Measurements from ENCODE around the gene FBRS. TPM values are rescaled to one million over a fixed set of nuclear protein-coding genes. Genes with fewer than 3 reads are reported as not detected.
"Not testable (repeated sequence)": the region's sequence is repeated elsewhere in the genome, so short reads cannot be mapped to it uniquely, and the experiment has no call there.

Gene FBRS
- polyA plus RNA-seq, 12 donors: 24.5 to 99.6 (median 32.2) TPM; not detected in 1

DNA sequence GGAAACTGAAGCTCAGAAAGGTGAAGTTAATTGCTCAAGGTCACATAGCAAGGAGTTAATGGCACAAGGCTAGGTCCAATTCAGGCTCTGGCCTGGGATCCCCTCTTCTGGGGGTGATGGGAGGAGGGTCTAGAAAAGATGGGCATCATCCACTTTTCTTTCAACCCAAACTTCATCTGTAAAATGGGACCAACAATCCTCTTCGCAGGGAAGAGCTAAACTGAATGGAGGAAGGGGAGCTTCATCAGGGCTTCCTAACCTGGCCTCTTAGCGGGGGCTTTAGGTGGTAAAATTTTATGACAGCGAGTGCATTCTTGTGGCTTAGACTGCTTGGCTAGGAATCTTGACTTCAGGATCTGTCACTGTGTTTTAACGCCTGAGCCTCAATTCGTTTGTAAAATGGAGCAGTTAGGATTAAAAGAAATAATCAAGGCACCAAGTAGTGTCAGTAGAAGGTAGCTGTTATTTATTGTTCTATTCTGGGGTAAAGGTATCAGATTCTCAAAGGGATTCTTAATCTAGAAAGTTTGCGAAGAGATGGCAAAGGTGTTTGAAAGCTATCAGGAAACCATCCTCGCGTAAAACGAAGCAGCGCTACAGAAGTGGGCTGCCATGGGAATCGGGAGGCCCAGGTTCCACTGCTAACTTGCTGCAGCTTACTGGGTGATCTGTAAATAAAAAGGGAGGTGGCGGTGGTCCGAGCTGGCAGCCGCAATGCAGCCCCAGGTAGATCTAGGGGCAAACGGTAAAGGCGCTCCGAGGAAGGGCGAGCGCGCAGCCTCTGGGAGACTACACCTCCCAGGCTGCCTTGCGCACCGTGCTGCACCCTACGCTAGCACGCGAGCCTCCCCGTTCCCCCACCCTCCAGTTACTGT lies 39.3 kb downstream of the FBRS start:
- DNase-seq: no peak

GRCh38 chr16:30698139-30698815 lies 40.0 kb downstream of the FBRS start:
- peak; percentile 97 for DNase-seq

DNA sequence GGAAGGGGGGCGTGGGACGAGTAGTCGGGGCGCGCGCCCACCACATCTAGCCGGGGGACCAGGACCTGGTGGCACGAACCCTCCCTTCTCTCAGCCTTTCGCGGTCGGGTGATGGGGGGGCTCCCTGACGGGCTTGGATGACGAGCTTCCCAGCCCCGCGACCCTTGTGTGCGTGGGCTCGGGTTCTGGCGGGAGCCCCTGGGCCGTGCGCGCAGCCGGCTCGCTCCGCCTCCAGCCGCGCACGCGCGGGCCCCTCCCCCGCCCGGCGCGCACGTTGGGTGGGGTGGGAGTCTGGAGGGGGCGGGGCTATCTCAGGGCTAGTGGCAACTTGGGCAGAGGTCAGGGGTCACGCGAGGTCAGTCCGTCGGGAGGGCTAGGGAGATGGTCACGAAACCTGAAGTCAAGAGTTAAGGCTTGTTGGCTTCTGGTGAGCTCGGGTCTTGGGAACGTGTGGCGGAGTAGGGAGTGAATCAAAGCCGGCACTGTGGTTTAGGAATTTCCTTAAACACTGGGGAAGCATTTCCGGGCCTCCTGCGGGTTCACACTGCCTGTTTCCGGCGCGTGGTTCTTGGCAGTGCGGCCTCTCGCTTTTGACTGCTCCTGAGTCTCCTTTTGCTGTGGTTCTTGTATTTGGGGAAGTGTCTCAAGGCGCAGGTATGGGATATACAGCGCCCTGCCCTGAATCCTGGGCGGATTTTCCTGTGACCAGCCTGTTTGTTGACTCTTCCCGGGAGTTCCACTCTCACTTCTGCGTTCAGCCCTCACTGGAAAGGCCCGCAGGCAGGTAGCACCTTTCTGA lies 40.8 kb downstream of the FBRS start, which contains the start of gene SRCAP:
TSS of gene SRCAP (plus strand) at position 356 of the 799 bp plus-strand sequence. CDS start 1,654 bp downstream, outside the sequence.
- DNase-seq: peak; percentile 82

DNA sequence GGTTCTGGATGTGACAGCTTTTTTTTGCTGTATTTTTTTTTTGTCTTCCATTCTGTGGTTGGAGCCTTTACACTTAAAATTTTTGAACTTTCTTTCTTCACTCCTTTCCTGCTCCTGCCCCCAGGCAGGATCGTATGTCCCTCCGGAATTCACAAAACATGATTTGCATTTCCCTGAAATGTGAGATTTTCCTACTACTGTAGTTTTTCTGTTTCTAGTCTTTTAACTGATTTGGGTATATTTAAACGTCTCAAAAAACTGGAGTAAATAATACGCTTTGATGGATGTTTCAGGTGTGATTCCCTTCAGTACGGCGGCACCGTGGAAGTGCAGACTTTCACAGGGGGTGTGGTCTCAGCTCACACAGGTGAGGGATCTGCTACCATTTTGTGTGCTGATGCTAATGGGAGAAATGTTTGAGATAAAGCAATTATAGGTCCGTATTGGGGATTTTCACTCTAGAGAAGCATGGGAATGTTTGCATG lies 41.4 kb downstream of the FBRS start:
- no peak for DNase-seq

DNA sequence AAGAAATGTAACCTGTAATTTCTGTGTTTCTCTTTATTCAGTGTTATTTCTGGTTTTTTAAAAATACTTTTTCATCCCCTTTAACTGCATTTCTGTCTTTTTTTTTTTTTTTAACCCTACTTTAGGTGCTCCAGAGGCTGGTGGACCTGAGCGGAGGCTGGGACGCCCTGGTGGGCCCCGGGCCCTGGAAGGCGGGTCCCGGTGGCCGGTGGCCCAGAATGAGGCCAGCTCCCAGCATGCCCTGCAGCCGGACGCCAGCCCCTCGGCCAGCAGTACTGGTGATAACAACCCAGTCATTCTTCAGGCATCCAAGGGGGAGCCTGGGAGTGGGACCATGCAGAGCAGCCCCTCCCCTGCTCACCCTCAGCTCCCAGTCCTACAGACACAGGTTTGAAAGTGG lies 42.3 kb downstream of the FBRS start:
- DNase-seq: no peak

GRCh38 chr16:30700971-30701370 lies 42.7 kb downstream of the FBRS start:
- DNase-seq: no peak

GRCh38 chr16:30703071-30703470 lies 44.8 kb downstream of the FBRS start:
- not testable (repeated sequence) for DNase-seq

DNA sequence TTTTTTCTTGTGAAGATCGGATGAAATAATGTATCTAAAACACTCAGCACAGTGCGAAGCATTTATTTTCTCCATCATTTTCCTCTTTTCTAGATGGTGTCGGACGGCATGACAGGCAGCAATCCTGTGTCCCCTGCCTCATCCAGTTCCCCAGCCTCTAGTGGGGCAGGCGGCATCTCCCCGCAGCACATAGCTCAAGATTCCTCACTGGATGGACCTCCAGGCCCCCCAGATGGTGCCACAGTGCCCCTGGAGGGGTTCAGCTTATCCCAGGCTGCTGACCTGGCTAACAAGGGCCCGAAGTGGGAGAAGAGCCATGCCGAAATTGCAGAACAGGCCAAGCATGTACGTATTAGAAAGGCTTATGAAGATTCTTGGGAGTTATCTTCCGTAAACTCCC lies 45.7 kb downstream of the FBRS start:
- DNase-seq: no peak

DNA sequence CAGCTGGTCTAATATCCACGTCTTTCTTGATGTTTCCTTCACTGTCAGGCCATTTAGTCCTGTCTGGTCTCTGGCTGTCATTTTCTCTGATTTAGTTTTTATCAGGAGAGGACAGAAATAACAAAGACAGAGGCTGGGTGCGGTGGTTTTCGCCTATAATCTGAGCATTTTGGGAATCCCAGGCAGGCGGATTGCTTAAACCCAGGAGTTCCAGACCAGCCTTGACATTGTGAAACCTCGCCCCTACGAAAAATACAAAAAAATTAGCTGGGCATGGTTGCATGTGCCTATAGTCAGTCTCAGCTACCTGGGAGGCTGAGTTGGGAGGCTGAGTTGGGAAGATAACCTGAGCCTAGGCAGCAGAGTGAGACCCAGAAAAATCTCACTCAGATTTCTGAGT lies 47.8 kb downstream of the FBRS start:
- no peak for DNase-seq

DNA sequence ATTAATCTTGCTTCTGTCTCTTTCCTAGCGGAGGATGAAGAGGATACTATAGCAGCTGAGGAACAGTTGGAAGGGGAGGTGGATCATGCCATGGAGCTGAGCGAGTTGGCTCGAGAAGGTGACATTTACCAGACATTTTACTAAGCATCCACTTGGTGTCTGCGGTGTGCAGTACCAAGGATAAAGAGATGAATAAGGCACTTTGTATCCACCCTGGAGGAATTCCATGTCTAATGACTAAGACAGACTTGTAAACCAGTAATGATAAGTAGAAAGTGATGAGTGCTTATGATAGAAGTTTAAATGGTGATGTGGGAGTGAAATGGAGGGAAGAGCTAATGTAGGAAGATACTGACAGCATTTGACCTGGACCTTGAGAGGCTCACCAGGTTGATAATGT lies 52.7 kb downstream of the FBRS start:
- DNase-seq: no peak

DNA sequence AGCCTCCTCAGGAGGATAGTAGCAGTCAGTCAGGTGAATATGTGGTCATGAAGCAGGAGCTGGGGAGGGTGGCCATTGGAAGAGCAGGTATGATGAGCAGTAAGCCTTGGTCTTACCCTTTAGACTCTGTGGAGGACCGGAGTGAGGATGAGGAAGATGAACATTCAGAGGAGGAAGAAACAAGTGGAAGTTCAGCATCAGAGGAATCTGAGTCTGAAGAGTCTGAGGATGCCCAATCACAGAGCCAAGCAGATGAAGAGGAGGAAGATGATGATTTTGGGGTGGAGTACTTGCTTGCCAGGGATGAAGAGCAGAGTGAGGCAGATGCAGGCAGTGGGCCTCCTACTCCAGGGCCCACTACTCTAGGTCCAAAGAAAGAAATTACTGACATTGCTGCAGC lies 53.5 kb downstream of the FBRS start:
- no peak for DNase-seq

- no peak for DNase-seq
Measured at GRCh38 chr16:30715750-30716445, 57.7 kb downstream of the FBRS start.

GRCh38 chr16:30720086-30720485 lies 61.9 kb downstream of the FBRS start:
- DNase-seq: no peak

Other genes with a start within 250 kb of the FBRS start
- 10 to 100 TPM in 11 of 12 donors, not detected in 1; 20.0 to 42.3 (median 25.0) TPM for gene DCTPP1, start 228.4 kb upstream of the FBRS start, polyA plus RNA-seq (ENCODE audit: insufficient read length in 12 of 12)
- 10 to 100 TPM in 11 of 12 donors, not detected in 1; 12.6 to 32.9 (median 15.5) TPM for gene SEPHS2, start 212.6 kb upstream of the FBRS start, polyA plus RNA-seq (ENCODE audit: insufficient read length in 12 of 12)
- 10 to 100 TPM in 1 of 12 donors, 1 to 10 TPM in 9, not detected in 2; 1.2 to 11.1 (median 2.5) TPM for gene ITGAL, start 185.7 kb upstream of the FBRS start, polyA plus RNA-seq (ENCODE audit: insufficient read length in 12 of 12)
- gene ZNF768, start 131.9 kb upstream of the FBRS start, polyA plus RNA-seq (ENCODE audit: insufficient read length in 12 of 12): 10 to 100 TPM in 11 of 12 donors, not detected in 1; 19.9 to 32.9 (median 25.7) TPM
- gene ZNF747, start 123.6 kb upstream of the FBRS start, polyA plus RNA-seq (ENCODE audit: insufficient read length in 12 of 12): 1 to 10 TPM in 11 of 12 donors, not detected in 1; 5.6 to 7.8 (median 6.5) TPM
- gene ZNF764, start 100.1 kb upstream of the FBRS start, polyA plus RNA-seq (ENCODE audit: insufficient read length in 12 of 12): 10 to 100 TPM in 1 of 12 donors, 1 to 10 TPM in 10, not detected in 1; 5.4 to 10.2 (median 6.5) TPM
- 10 to 100 TPM in 4 of 12 donors, 1 to 10 TPM in 7, not detected in 1; 5.1 to 14.9 (median 8.7) TPM for gene ZNF688, start 86.7 kb upstream of the FBRS start, polyA plus RNA-seq (ENCODE audit: insufficient read length in 12 of 12)
- 10 to 100 TPM in 8 of 12 donors, 1 to 10 TPM in 3, not detected in 1; 8.3 to 21.1 (median 11.0) TPM for gene ZNF785, start 72.7 kb upstream of the FBRS start, polyA plus RNA-seq (ENCODE audit: insufficient read length in 12 of 12)
- 10 to 100 TPM in 1 of 12 donors, 1 to 10 TPM in 10, not detected in 1; 6.0 to 12.6 (median 7.5) TPM for gene ZNF689, start 48.0 kb upstream of the FBRS start, polyA plus RNA-seq (ENCODE audit: insufficient read length in 12 of 12)
- 10 to 100 TPM in 11 of 12 donors, not detected in 1; 17.1 to 42.4 (median 20.9) TPM for gene PRR14, start 7.5 kb upstream of the FBRS start, polyA plus RNA-seq (ENCODE audit: insufficient read length in 12 of 12)
- 10 to 100 TPM in 11 of 12 donors, not detected in 1; 18.5 to 46.5 (median 24.1) TPM for gene SRCAP, start 40.7 kb downstream of the FBRS start, polyA plus RNA-seq (ENCODE audit: insufficient read length in 12 of 12)
- 10 to 100 TPM in 8 of 12 donors, 1 to 10 TPM in 2, not detected in 2; 9.1 to 21.2 (median 11.3) TPM for gene PHKG2, start 90.0 kb downstream of the FBRS start, polyA plus RNA-seq (ENCODE audit: insufficient read length in 12 of 12)
- 1 to 10 TPM in 9 of 12 donors, under 1 TPM in 1, not detected in 2; 0.94 to 3.9 (median 2.0) TPM for gene CFAP119, start 103.6 kb downstream of the FBRS start, polyA plus RNA-seq (ENCODE audit: insufficient read length in 12 of 12)
- gene RNF40, start 103.9 kb downstream of the FBRS start, polyA plus RNA-seq (ENCODE audit: insufficient read length in 12 of 12): 10 to 100 TPM in 11 of 12 donors, not detected in 1; 44.1 to 72.2 (median 52.7) TPM
- gene ZNF629, start 128.8 kb downstream of the FBRS start, polyA plus RNA-seq (ENCODE audit: insufficient read length in 12 of 12): 10 to 100 TPM in 11 of 12 donors, not detected in 1; 11.7 to 15.9 (median 14.0) TPM
- 10 to 100 TPM in 11 of 12 donors, not detected in 1; 24.7 to 34.9 (median 27.2) TPM for gene BCL7C, start 235.6 kb downstream of the FBRS start, polyA plus RNA-seq (ENCODE audit: insufficient read length in 12 of 12)
- gene CTF1, start 238.2 kb downstream of the FBRS start, polyA plus RNA-seq (ENCODE audit: insufficient read length in 12 of 12): 10 to 100 TPM in 5 of 12 donors, 1 to 10 TPM in 5, not detected in 2; 8.7 to 15.7 (median 10.5) TPM

All from muscle of arm (tissue), 12 donors.